Epidermal melanocyte (primary cell): ENCODE results near the gene ACTA2.

Source experiments
- DNase-seq: peaks from one replicate; pipeline ENCODE4 v3.0.0; 2011; ENCODE audit warnings: low spot score; ENCODE audit not compliant: insufficient read length

Gene ACTA2

DNA sequence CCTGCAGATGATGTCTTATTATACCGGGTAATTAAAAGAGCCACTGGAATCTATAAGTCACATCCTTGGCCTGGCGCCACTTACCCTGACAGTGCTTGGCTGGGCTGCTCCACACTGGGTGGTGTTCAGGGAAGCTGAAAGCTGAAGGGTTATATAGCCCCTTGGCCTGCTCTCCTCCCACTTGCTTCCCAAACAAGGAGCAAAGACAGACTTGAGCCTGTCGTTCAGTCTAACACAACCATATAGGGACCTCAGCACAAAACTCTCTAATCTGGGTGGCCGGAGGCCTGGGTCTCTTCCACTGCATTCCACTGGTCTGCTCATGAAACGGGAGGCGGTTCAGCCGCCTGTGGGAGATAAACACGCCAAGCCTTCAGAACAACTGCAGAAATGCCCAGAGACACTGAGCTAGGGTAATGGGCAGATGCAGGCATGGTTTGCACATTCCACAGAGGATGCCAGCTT is at the start of gene ACTA2:
ACTA2 (minus strand) TSS at position 127 of the 465 bp plus-strand sequence. CDS start 3,843 bp downstream, outside the sequence.
- no peak for DNase-seq

DNA sequence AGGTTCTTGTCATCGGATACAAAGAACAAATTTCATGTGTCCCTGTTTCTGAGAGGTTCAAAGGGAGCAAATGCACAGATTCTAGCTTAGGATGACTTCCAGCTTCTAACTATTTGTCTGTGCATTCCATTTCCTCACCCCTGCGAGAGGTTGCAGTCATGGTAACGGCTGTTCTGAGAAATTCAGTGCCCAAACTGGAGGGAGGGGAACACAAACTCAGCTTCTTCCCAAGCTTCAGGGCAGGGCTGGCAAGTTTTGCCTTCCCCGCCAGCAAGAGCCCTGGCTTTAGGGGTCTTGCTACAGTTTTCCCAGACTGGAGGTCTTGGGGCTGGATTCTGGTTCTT is 49.1 kb upstream of the ACTA2 start:
- DNase-seq = no peak

DNA sequence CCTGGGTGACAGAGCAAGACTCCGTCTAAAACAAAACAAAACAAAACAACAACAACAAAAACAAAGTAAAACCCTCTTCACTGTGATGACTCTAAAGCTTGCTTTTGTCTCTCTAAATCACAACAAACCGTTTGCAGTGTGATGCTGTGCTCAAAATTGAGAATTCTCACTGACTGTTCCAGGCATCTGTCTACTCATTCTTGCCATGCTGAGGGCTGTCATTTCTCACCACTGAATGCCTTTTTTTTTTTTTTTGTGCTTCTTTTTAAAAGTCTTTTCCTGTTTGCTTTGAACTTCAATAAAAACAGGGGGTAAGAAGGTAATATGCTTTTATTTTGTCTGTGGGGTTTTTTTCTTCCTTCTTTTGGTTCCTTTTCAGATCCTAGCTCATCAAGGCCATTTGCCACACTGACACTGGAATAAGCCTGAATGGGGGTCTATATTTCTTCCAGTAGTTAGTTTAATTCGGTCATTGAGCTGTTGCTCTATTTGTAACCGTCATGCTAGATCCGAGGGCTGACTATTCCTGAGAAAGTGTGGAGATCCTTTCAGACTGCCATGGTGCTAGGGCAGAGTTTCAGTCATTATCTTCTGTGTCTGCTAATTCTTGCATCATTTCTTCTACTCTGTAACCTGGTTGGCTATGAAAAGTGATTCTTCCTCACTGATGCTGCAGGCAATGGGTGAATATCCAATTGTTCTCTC is 48.6 kb upstream of the ACTA2 start:
- no peak for DNase-seq

DNA sequence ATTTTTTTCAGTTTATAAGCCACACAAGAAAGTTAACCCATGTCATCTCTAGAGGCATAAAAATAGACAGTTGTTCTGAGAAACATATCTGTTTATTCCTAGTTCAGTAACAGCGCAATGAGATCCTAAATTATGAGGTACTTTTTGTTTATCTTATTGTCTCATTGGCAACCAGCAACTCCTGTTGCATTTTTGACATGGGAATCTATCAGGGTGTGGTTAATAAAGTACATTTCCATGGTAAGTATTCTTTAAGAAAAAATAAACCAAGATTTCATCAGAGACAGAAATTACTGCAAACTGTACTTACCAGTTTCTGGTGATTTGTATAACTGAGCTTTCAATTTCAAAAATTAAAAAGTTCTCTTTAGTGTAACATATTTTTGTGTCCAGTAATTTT is 47.1 kb upstream of the ACTA2 start:
- no peak for DNase-seq

DNA sequence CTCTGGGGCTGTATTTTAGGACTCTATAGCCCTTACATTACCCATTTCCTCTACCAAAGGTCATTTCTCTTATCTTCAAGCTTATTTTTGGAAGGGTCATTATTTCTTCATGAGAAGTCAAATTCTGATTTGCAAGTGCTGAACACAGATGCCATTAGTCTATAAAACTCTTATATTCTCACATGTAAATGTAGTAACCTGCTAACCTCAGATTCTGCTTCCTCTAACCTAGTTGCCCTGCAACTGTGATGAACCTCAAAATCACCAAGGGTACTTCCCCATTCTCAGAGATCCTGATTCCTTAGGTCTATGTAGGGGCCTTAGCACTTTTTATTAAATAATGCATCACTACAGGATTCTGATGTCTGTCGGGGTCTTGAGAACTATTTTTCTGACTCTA is 44.4 kb upstream of the ACTA2 start:
- no peak for DNase-seq

DNA sequence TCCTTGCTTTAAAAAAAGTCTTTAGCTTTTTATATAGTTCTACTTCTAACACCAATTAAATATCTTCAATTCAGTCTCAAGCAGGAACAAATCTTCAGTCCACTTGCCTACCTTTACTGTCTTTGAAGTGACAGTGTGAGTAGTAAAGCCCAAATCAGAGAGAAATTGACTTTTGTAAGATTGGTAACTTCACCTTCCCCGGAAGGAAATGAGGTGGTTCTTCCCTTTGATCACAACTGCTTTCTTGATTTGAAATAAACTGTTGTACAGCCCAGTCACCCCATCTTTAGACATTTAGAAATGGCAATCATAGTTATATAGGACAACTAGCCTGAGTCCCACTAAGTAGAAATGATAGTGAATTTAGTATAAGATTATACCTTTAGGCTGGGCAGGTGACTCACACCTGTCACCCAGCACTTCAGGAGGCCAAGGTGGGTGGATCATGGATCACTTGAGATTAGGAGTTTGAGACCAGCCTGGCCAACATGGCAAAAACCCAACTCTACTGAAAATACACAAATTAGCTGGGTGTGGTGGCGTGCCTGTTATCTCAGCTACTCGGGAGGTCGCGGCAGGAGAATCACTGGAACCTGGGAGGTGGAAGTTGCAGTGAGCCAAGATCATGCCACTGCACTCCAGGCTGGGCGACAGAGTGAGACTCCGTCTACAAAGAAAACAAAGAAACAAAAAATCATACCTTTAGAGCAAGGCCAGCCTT is 42.7 kb upstream of the ACTA2 start:
- DNase-seq = no peak

DNA sequence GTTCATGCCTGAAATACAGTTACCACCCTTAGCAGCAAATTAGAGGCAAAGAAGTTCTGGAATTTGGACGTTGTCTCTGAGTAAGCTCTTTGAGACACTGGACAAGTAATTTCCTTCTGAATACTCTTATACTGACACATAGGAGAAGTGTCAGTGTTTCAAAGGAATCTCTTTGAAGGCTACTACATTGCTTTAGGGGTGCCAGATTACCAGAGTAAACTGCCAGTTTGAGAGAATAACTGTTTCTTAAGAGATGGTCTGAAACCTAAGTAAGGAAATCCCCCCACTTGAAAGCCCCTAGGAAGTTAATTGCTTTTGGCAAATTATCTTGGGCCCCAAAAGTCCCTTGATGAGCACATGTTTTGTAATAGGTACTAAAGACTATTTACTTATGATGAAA is 41.4 kb upstream of the ACTA2 start:
- DNase-seq = no peak

DNA sequence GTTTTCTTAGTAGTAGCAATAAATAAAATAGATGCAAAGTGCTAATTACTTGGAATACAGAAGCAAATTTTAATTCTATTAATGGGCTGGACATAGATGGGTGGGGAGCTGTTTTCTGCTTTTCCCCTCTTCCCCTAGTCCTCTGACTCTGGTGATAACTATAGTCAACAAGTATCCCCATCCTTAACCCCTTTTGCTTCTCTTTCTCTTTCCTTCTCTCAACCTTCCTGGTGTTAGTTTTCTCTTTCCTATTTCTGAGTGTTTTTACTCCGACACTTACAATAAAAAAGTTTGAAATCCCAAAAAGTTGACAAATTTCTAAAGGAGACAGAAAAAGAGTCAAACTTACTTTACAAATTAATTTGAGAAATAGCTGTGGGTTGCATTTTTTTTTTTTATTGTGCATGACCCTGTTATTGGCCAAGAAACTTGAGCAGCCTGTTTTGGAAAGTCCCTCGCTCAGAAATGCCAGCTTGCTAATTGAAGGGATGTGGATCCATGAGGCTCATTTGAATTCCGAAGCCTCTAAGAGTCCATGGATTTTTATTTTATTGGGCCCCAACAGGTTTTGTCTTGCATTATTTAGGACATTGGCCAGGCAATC is 40.5 kb upstream of the ACTA2 start:
- no peak for DNase-seq

DNA sequence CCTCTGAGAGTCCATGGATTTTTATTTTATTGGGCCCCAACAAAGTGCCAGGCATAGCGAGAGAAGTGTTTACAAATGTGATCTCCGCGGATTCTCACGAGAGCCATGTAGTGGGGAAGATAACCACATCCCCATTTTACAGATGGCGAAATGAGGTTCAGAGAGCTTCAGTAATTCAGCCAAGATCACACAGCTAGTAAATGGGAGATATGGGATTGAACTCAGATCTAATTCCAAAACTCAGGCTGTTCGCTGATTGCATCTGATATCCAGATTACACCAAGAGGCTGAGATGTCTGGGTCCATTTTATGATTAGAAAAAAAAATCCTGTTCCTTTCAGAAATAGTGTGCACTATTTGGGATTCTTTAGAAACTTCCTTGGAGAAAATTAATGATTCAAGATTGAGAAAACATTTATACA is 39.3 kb upstream of the ACTA2 start:
- DNase-seq = no peak

DNA sequence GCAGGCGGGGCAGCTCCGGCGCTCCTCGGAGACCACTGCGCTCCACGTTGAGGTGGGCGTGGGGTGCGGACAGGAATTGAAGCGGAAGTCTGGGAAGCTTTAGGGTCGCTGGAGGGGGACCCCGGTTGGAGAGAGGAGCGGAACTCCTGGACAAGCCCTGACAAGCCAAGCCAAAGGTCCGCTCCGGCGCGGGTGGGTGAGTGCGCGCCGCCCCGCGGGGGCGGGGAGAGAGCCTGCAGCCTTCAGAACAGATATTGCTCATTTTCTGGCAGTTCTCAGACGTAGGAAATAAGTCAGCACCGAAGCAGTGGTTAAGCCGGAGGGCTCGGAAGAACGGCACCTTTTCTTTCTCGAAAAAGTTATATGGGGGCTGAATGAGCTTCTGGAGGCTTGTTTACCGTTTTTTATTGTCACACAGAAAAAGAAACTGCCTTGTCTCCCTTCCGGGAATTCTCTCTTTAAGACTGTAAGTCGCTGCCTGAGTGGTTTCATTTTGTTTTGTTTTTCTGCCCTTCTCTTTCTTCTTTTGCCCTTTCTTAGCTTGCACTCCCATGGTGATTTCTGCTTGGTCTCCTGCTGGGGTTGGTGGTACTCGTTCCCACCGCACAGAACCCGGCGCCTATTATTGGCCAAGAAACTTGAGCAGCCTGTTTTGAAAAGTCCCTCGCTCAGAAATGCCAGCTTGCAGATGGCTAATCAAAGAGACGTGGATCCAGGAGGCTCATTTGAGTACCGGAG is 38.8 kb upstream of the ACTA2 start:
- no peak for DNase-seq

DNA sequence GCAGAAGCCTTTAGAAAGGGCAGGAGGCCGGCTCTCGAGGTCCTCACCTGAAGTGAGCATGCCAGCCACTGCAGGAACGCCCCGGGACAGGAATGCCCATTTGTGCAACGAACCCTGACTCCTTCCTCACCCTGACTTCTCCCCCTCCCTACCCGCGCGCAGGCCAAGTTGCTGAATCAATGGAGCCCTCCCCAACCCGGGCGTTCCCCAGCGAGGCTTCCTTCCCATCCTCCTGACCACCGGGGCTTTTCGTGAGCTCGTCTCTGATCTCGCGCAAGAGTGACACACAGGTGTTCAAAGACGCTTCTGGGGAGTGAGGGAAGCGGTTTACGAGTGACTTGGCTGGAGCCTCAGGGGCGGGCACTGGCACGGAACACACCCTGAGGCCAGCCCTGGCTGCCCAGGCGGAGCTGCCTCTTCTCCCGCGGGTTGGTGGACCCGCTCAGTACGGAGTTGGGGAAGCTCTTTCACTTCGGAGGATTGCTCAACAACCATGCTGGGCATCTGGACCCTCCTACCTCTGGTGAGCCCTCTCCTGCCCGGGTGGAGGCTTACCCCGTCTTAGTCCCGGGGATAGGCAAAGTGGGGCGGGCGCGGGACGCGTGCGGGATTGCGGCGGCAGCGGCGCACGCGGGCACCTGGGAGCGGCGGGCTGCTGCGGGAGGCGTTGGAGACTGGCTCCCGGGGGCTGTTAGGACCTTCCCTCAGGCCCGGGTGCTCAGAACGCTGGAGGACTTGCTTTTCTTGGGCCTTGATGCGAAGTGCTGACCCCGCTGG is 38.0 kb upstream of the ACTA2 start, which contains the start of gene FAS:
FAS (plus strand) TSS at position 415 of the 777 bp plus-strand sequence; CDS start at position 494, 79 bp downstream.
- peak; percentile 47 for DNase-seq

DNA sequence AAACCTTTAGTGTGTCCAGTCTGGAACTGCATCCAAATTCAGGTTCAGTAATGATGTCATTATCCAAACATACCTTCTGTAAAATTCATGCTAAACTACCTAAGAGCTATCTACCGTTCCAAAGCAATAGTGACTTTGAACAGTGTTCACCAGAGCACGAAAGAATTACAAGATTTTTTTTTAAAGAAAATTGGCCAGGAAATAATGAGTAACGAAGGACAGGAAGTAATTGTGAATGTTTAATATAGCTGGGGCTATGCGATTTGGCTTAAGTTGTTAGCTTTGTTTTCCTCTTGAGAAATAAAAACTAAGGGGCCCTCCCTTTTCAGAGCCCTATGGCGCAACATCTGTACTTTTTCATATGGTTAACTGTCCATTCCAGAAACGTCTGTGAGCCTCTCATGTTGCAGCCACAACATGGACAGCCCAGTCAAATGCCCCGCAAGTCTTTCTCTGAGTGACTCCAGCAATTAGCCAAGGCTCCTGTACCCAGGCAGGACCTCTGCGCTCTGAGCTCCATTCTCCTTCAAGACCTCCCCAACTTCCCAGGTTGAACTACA is 37.3 kb upstream of the ACTA2 start:
- DNase-seq = peak; percentile 50

DNA sequence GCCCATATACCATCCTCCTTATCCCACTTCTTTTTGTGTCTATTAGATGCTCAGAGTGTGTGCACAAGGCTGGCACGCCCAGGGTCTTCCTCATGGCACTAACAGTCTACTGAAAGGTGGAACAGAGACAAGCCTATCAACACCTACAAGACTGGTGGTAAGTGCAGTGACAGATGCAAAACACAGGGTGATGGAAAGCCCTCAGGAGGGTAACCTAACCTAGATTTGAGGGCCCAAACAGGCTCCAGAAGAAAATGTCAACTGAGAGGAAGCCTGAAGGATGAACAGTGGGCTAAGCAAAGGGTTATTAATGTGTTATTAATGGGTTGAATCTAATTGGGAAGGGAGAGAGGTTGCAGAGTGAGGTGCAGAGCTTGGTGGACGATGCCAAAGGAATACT is 36.9 kb upstream of the ACTA2 start:
- no peak for DNase-seq

DNA sequence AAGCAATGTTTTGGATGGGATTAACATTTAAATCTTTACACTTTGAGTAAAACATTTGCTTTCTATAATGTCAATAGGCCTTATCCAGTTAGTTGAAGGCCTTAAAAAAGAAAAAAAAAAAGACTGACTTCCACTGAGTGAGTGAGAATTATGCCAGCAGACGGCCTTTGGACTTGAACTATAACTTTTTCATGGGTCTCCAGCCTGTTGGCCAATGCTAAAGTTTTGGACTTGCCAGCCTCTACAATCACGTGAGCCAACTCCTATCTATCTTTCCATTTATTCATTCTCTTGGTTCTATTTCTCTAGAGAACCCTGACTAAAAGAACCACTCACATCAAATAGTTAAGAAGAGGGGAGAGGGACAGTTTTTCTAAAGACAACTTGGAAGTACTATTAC is 35.3 kb upstream of the ACTA2 start:
- no peak for DNase-seq

DNA sequence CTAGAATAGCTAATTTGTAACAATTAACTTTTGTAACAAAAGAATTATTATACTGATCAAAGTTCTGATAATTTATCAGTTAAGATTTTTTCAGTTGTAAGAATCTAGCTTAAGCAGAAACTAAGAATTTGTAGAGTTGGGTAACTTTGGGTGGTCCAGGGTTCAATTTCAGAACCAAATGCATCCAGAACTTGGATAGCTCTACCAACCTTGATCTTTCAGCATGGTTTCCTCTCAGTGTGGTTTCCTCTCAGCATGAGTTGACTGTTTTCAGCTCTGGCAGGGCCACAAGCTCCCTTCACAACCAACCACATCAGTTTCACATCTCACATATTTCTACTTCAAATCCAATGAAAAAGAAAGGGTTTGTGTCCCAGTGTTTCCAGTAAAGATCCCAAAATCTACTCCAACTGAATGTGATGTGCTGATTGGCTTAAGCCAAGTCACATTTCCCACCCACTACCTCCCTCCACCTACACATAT is 34.7 kb upstream of the ACTA2 start:
- no peak for DNase-seq

DNA sequence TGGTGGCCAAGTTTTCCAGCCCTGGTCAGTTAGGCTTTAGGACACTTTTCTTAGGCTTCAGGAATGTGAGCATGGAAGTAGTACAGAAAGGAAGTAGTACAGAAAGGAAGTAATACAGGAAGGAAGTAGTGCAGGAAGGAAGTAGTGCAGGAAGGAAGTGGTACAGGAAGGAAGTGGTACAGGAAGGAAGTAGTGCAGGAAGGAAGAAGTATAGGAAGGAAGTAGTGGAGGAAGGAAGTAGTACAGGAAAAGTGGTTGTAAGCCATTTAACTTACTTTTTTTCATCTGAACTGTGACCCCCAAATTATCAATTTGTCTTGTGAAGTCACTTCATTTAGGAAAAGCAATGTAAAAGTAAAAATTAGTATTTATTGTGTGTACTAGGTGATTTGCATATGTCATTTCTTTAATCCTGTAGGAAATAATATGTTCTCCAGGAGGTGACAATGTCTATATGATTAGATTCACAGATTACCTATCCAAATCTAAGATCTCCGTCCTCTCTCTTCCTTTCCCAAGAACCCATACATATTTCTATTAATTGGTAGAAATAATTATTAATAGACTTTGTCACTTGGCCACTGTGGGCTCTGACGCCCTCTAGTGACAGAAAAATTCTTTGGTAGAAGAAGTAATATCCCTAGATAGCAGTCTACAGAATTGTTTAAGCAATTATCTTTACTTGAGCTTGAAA is 34.1 kb upstream of the ACTA2 start:
- no peak for DNase-seq

DNA sequence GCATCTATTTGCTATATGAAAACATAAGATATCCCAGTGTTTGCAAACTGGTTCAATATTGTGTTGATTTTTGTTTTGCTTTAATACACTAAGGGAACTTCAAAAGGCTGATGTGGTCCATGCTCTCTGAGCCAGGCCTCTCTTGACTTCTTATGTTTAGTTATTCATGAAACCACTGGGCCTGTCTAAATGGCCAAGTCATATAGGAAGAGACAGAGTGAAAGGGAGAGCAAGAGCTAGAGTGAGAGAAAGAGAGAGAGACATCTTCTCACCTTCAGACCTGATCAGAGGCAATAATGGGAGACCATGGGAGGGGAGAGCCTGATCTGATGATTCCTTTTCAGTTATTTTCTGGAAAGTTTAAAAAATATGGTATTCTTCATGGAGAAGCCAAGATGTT is 32.0 kb upstream of the ACTA2 start:
- no peak for DNase-seq

DNA sequence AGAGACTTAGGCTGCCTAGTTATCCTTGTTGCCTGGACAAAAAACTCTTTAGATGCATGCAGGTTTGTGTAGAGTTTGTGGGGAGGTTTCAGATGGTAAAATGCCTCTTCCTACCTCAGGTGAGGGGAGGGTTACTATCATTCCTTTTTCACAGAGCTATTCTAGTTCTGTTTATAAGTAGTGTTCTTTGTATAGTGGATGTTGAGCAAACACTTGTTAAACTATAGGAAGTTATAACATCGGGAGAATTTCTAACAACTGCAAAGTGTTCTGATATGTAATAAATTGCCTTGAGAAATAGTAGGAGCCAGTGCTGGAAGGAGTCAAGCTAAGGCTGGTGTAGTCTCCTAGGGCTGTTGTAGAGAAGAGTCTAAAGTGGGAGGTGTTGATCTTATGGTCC is 31.4 kb upstream of the ACTA2 start:
- DNase-seq = no peak

DNA sequence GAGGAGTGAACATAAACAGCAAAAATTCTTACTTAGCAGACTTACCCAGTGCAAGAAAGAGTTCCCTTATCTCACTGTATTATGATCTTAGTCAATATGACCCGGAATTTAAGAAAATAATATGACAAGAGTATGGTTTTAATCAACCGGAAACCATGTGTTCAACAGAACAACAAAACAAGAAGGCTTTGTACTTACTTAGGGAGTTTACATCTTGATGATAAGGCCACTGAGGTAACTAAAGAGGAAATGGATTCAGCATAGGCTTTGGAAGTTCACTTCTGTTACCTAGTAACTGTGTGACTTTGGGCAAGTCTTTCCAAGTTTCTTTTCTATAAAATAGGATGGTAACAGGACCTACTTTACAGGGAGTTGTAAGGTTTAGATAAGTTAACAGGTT is 30.6 kb upstream of the ACTA2 start:
- no peak for DNase-seq

DNA sequence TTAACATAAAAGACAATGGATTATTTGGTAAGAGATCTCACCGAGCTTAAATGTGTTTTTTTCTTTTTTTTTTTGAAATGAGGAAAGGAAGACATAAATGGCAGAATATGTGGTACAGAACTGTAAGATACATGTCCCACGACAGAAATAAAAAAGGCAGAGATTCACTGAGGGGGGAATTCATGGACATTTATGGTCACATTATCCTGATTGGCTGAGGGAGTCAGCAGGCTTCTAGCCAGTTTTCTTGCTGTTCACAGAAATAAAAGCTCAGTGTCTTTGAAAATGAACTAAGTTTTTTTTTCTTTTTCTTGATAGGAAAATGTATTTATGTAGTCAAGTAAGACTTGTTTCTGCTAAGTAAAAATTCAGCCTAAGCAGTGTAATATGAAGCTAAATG is 29.8 kb upstream of the ACTA2 start:
- no peak for DNase-seq
